Measurements from ENCODE around the gene ZIC5.
A peak's percentile ranks its signal among the peaks of the same experiment; 100 is the strongest.

The ZIC5 gene

DNA sequence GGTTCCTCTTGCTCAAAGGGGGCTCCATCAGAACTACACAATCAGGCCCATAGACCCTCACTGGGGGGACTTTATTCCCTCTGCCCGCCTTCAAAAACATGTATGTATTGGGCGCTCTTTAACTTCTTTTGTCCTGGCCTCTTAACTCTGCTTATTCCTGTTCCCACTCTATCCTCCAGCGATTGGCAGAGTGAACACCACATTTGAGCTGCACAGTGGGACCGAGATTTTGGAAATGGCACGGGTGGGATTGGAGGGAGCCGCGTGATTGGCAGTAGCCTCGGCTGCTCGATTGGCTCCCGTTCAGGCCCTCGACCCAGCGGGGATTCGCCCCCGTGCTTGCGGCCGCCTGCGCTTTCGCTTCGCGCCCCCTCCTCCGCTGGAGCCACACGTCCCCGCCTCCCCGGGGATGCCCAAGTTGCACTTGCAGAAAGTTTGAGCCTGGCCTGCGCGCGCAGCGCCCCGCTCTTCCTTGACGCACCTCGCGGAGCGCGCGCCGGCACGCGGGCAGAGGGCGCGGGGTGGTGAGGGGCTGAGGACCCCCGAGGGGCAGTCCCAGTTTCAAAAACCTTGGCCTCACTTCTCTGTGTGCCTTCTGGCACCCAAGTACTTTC lies at the start of gene ZIC5:
TSS of gene ZIC5 (minus strand) at position 192 of the 614 bp plus-strand sequence. CDS start at position 28, 164 bp downstream.
- no peak within 1 kb of the TSS for H3K9ac ChIP-seq (ENCODE audit: low read length in 2 of 2)

GRCh38 chr13:100019780-100020356 lies 48.3 kb upstream of the ZIC5 start:
- Histone ChIP-seq H3K4me1 (ENCODE audit: control insufficient read depth, insufficient read depth, low read length) (no peaks in the 10 kb centered on the region), H3K27ac (ENCODE audit: low read length) (no peak overlapping the region), H3K4me3 (ENCODE audit: low read length in 2 of 2) (no peak overlapping the region), H3K36me3 (ENCODE audit: control insufficient read depth in 2 of 2, insufficient read depth in 2 of 2, low read length in 2 of 2) (no peaks in the 10 kb centered on the region), H3K9ac (ENCODE audit: low read length in 2 of 2) (no peak overlapping the region), H3K9me3 (ENCODE audit: control insufficient read depth in 2 of 2, low read length in 2 of 2) (no peaks in the 10 kb centered on the region), H3K27me3 (ENCODE audit: control insufficient read depth in 1 of 2, insufficient read depth in 2 of 2, low read length in 2 of 2) (peaks cover 0 to 2% of the 10 kb centered on the region in 2 donors)

More for the DNA sequence above, at the start of gene ZIC5:
- Histone ChIP-seq H3K4me3 (ENCODE audit: low read length in 2 of 2) (peak within 1 kb of the TSS in 1 of 2 donors; percentile 47), H3K4me1 (ENCODE audit: control insufficient read depth, insufficient read depth, low read length) (peaks cover 32% of the 10 kb centered on the region), H3K9me3 (ENCODE audit: control insufficient read depth in 2 of 2, low read length in 2 of 2) (peaks cover 0 to 4% of the 10 kb centered on the region in 2 donors), H3K27me3 (ENCODE audit: control insufficient read depth in 1 of 2, insufficient read depth in 2 of 2, low read length in 2 of 2) (peaks cover 67 to 89% of the 10 kb centered on the region in 2 donors), H3K27ac (ENCODE audit: low read length) (no peak within 1 kb of the TSS), H3K36me3 (ENCODE audit: control insufficient read depth in 2 of 2, insufficient read depth in 2 of 2, low read length in 2 of 2) (no peaks in the 10 kb centered on the region)

DNA sequence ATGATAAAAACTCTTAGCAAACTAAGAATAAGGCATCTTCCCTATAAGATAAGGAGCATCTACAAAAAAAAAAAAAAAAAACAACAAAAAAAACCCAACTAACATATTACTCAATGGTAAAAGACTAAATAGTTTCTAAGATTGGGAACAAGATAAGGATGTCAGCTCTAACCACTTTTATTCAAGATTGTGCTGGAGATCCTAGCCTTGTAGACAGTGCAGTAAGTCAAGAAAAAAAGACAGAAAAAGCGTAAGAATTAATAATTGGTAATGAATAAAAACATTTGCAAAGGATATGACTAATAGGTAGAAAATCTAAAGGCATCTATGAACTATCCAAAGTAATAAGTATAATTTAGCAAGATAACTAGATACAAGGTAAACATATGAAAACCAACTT lies 43.1 kb upstream of the ZIC5 start:
- H3K9ac ChIP-seq (ENCODE audit: low read length in 2 of 2), result no peak overlapping the region
- no peaks in the 10 kb centered on the region for H3K9me3 ChIP-seq (ENCODE audit: control insufficient read depth in 2 of 2, low read length in 2 of 2)
- H3K4me1 ChIP-seq (ENCODE audit: control insufficient read depth, insufficient read depth, low read length), result no peaks in the 10 kb centered on the region
- H3K27ac ChIP-seq (ENCODE audit: low read length), result no peak overlapping the region
- peaks cover 0 to 2% of the 10 kb centered on the region in 2 donors for H3K27me3 ChIP-seq (ENCODE audit: control insufficient read depth in 1 of 2, insufficient read depth in 2 of 2, low read length in 2 of 2)
- H3K4me3 ChIP-seq (ENCODE audit: low read length in 2 of 2), result no peak overlapping the region
- H3K36me3 ChIP-seq (ENCODE audit: control insufficient read depth in 2 of 2, insufficient read depth in 2 of 2, low read length in 2 of 2), result no peaks in the 10 kb centered on the region

GRCh38 chr13:99998261-99998660 lies 26.7 kb upstream of the ZIC5 start:
- peaks cover 53 to 54% of the 10 kb centered on the region in 2 donors for H3K27me3 ChIP-seq (ENCODE audit: control insufficient read depth in 1 of 2, insufficient read depth in 2 of 2, low read length in 2 of 2)
- no peak overlapping the region for H3K27ac ChIP-seq (ENCODE audit: low read length)
- H3K4me3 ChIP-seq (ENCODE audit: low read length in 2 of 2), result no peak overlapping the region
- H3K4me1 ChIP-seq (ENCODE audit: control insufficient read depth, insufficient read depth, low read length), result no peaks in the 10 kb centered on the region
- H3K9me3 ChIP-seq (ENCODE audit: control insufficient read depth in 2 of 2, low read length in 2 of 2), result peaks cover under 1 to 5% of the 10 kb centered on the region in 2 donors
- no peaks in the 10 kb centered on the region for H3K36me3 ChIP-seq (ENCODE audit: control insufficient read depth in 2 of 2, insufficient read depth in 2 of 2, low read length in 2 of 2)
- no peak overlapping the region for H3K9ac ChIP-seq (ENCODE audit: low read length in 2 of 2)

GRCh38 chr13:99997702-99998214 lies 26.2 kb upstream of the ZIC5 start:
- no peak overlapping the region for H3K9ac ChIP-seq (ENCODE audit: low read length in 2 of 2)
- peaks cover 0 to 5% of the 10 kb centered on the region in 2 donors for H3K9me3 ChIP-seq (ENCODE audit: control insufficient read depth in 2 of 2, low read length in 2 of 2)
- H3K36me3 ChIP-seq (ENCODE audit: control insufficient read depth in 2 of 2, insufficient read depth in 2 of 2, low read length in 2 of 2), result no peaks in the 10 kb centered on the region
- no peaks in the 10 kb centered on the region for H3K4me1 ChIP-seq (ENCODE audit: control insufficient read depth, insufficient read depth, low read length)
- H3K27ac ChIP-seq (ENCODE audit: low read length), result no peak overlapping the region
- H3K27me3 ChIP-seq (ENCODE audit: control insufficient read depth in 1 of 2, insufficient read depth in 2 of 2, low read length in 2 of 2), result peaks cover 58 to 59% of the 10 kb centered on the region in 2 donors
- no peak overlapping the region for H3K4me3 ChIP-seq (ENCODE audit: low read length in 2 of 2)

DNA sequence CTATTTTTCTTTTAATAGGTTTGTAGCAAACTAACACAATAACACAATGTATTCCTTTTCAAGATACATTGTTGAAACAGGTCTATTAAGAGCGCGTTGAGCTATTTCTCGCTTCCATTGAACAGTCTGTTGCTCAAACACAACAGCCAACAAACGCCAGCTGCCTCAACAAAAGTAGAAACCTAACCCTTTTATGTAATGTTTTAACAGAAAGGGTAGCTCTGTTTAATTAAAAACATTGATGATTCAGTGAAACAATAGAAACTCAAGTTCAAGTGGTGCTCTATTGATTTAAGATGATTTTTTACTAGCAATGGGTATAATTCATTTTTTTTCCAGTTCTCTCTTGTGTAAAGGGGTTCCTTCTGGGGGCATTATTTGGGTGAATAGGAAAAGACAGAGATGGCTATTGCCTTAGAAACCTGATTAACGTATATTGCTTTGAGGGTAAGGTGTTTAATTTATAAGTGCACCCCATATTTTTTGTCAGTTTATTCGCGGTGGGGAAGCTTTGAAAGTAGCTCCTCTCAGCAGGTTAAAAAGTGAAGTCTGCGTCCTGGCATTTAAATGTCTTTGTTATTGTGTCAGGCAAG lies 24.9 kb upstream of the ZIC5 start:
- Histone ChIP-seq H3K4me3 (ENCODE audit: low read length in 2 of 2) (no peak overlapping the region), H3K27me3 (ENCODE audit: control insufficient read depth in 1 of 2, insufficient read depth in 2 of 2, low read length in 2 of 2) (peaks cover 68 to 71% of the 10 kb centered on the region in 2 donors), H3K4me1 (ENCODE audit: control insufficient read depth, insufficient read depth, low read length) (no peaks in the 10 kb centered on the region), H3K27ac (ENCODE audit: low read length) (no peak overlapping the region), H3K9me3 (ENCODE audit: control insufficient read depth in 2 of 2, low read length in 2 of 2) (peaks cover 0 to 5% of the 10 kb centered on the region in 2 donors), H3K36me3 (ENCODE audit: control insufficient read depth in 2 of 2, insufficient read depth in 2 of 2, low read length in 2 of 2) (no peaks in the 10 kb centered on the region), H3K9ac (ENCODE audit: low read length in 2 of 2) (no peak overlapping the region)

- Histone ChIP-seq H3K27me3 (ENCODE audit: control insufficient read depth in 1 of 2, insufficient read depth in 2 of 2, low read length in 2 of 2) (peaks cover 73 to 78% of the 10 kb centered on the region in 2 donors), H3K4me1 (ENCODE audit: control insufficient read depth, insufficient read depth, low read length) (peaks cover 5% of the 10 kb centered on the region), H3K9me3 (ENCODE audit: control insufficient read depth in 2 of 2, low read length in 2 of 2) (peaks cover 0 to 5% of the 10 kb centered on the region in 2 donors), H3K27ac (ENCODE audit: low read length) (no peak overlapping the region), H3K9ac (ENCODE audit: low read length in 2 of 2) (no peak overlapping the region), H3K4me3 (ENCODE audit: low read length in 2 of 2) (no peak overlapping the region), H3K36me3 (ENCODE audit: control insufficient read depth in 2 of 2, insufficient read depth in 2 of 2, low read length in 2 of 2) (no peaks in the 10 kb centered on the region)
Observed at GRCh38 chr13:99995589-99996380, 24.2 kb upstream of the ZIC5 start.

DNA sequence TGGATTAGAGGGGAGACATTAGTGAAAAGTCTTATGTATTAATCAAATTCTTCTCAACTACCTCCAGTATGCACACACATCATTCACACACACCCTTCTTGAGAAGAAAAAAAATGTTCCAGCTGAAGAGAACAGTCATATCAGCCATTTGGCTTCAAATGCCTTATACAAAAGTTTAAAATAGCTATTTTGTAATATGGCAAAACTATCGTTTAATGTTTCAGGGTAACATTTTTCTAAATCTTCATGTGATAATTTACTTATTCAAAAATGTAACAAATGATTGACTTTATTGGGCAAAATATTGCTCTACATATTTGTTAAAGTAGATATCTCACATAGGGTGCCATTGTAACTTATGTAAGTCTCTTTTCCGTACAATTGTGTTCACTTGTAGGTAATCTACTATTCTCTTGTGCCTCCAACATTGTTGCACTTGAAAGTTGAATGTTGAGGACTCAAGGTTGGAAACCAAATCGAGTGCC lies 23.6 kb upstream of the ZIC5 start:
- no peak overlapping the region for H3K27ac ChIP-seq (ENCODE audit: low read length)
- H3K27me3 ChIP-seq (ENCODE audit: control insufficient read depth in 1 of 2, insufficient read depth in 2 of 2, low read length in 2 of 2), result peaks cover 77 to 84% of the 10 kb centered on the region in 2 donors
- H3K9ac ChIP-seq (ENCODE audit: low read length in 2 of 2), result no peak overlapping the region
- H3K9me3 ChIP-seq (ENCODE audit: control insufficient read depth in 2 of 2, low read length in 2 of 2), result peaks cover 0 to 5% of the 10 kb centered on the region in 2 donors
- no peak overlapping the region for H3K4me3 ChIP-seq (ENCODE audit: low read length in 2 of 2)
- peaks cover 10% of the 10 kb centered on the region for H3K4me1 ChIP-seq (ENCODE audit: control insufficient read depth, insufficient read depth, low read length)
- no peaks in the 10 kb centered on the region for H3K36me3 ChIP-seq (ENCODE audit: control insufficient read depth in 2 of 2, insufficient read depth in 2 of 2, low read length in 2 of 2)

- no peak overlapping the region for H3K9ac ChIP-seq (ENCODE audit: low read length in 2 of 2)
Observed at GRCh38 chr13:99994638-99995020, 23.1 kb upstream of the ZIC5 start.

More at GRCh38 chr13:99994638-99995020, 23.1 kb upstream of the ZIC5 start:
- Histone ChIP-seq H3K9me3 (ENCODE audit: control insufficient read depth in 2 of 2, low read length in 2 of 2) (peaks cover 0 to 5% of the 10 kb centered on the region in 2 donors), H3K27me3 (ENCODE audit: control insufficient read depth in 1 of 2, insufficient read depth in 2 of 2, low read length in 2 of 2) (peaks cover 82 to 89% of the 10 kb centered on the region in 2 donors), H3K4me1 (ENCODE audit: control insufficient read depth, insufficient read depth, low read length) (peaks cover 11% of the 10 kb centered on the region), H3K4me3 (ENCODE audit: low read length in 2 of 2) (no peak overlapping the region), H3K36me3 (ENCODE audit: control insufficient read depth in 2 of 2, insufficient read depth in 2 of 2, low read length in 2 of 2) (no peaks in the 10 kb centered on the region), H3K27ac (ENCODE audit: low read length) (no peak overlapping the region)
